ENCODE data around the gene PTGDR2.

Gene PTGDR2

GRCh38 chr11:60845338-60845737, 10.4 kb downstream of the PTGDR2 start:
- H3K4me3 ChIP-seq (ENCODE audit: control insufficient read depth, low read depth, low read length): peak overlapping the region; percentile 75
- DNase-seq (ENCODE audit: low read depth): no peak
- TF ChIP-seq, protein P1, sequence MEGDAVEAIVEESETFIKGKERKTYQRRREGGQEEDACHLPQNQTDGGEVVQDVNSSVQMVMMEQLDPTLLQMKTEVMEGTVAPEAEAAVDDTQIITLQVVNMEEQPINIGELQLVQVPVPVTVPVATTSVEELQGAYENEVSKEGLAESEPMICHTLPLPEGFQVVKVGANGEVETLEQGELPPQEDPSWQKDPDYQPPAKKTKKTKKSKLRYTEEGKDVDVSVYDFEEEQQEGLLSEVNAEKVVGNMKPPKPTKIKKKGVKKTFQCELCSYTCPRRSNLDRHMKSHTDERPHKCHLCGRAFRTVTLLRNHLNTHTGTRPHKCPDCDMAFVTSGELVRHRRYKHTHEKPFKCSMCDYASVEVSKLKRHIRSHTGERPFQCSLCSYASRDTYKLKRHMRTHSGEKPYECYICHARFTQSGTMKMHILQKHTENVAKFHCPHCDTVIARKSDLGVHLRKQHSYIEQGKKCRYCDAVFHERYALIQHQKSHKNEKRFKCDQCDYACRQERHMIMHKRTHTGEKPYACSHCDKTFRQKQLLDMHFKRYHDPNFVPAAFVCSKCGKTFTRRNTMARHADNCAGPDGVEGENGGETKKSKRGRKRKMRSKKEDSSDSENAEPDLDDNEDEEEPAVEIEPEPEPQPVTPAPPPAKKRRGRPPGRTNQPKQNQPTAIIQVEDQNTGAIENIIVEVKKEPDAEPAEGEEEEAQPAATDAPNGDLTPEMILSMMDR (conservative IDR thresholded peaks at IDR 0.05; ENCODE audit: control insufficient read depth, insufficient read depth, low read depth, low read length): no peak

GRCh38 chr11:60844870-60845221, 10.9 kb downstream of the PTGDR2 start:
- TF ChIP-seq, protein P1 (conservative IDR thresholded peaks at IDR 0.05; ENCODE audit: control insufficient read depth, insufficient read depth, low read depth, low read length): no peak

DNA sequence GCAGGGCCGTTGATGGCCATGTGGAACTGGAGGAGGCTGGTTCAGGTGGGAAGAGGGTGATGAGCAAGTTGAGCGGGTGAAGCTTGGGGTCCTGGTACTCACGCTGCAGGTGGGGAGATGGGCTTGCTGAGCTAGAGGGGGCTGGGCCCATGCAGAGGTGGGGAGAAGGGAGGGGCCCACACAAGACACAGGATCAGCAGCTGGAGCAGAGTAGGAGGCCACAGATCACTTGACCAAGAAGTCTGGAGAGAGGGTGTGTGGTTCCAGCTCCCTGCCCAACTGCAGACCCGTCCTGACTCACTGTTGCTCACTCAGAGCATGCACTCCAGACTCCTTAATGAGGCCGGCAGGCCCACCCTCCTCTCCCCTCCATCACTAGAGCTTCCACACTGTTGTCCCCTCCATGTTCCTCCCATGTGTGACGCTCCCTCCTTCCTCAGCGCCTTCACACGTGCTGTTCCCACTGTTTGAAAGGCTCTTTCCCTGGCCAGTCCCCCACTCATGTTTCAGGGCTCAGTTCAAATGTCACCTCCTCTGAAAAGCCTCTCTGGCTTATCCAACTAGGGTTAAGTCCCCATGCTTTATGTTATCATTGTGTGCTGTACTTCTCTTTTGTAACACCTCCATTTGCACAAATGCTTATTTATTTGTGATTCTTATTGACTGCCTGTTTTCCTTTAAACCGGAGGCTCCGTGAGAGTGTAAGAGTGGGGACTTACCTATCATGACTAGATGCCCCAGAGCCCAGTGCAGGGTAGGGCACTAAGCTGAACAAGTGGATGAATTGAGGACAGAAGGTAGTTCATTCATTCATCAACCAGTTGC, 11.5 kb downstream of the PTGDR2 start:
- H3K4me3 ChIP-seq (ENCODE audit: control insufficient read depth, low read depth, low read length): peak overlapping the region; percentile 75
- TF ChIP-seq, protein P1 (conservative IDR thresholded peaks at IDR 0.05; ENCODE audit: control insufficient read depth, insufficient read depth, low read depth, low read length): no peak
- peak; percentile 82 for DNase-seq (ENCODE audit: low read depth)

More at GRCh38 chr11:60844870-60845221, 10.9 kb downstream of the PTGDR2 start:
- DNase-seq (ENCODE audit: low read depth): no peak
- peak overlapping the region; percentile 75 for H3K4me3 ChIP-seq (ENCODE audit: control insufficient read depth, low read depth, low read length)

GRCh38 chr11:60842668-60843600, 12.8 kb downstream of the PTGDR2 start:
- peak; percentile 57 for DNase-seq (ENCODE audit: low read depth)
- TF ChIP-seq, protein P1 (conservative IDR thresholded peaks at IDR 0.05; ENCODE audit: control insufficient read depth, insufficient read depth, low read depth, low read length): no peak
- peak overlapping the region; percentile 75 for H3K4me3 ChIP-seq (ENCODE audit: control insufficient read depth, low read depth, low read length)

DNA sequence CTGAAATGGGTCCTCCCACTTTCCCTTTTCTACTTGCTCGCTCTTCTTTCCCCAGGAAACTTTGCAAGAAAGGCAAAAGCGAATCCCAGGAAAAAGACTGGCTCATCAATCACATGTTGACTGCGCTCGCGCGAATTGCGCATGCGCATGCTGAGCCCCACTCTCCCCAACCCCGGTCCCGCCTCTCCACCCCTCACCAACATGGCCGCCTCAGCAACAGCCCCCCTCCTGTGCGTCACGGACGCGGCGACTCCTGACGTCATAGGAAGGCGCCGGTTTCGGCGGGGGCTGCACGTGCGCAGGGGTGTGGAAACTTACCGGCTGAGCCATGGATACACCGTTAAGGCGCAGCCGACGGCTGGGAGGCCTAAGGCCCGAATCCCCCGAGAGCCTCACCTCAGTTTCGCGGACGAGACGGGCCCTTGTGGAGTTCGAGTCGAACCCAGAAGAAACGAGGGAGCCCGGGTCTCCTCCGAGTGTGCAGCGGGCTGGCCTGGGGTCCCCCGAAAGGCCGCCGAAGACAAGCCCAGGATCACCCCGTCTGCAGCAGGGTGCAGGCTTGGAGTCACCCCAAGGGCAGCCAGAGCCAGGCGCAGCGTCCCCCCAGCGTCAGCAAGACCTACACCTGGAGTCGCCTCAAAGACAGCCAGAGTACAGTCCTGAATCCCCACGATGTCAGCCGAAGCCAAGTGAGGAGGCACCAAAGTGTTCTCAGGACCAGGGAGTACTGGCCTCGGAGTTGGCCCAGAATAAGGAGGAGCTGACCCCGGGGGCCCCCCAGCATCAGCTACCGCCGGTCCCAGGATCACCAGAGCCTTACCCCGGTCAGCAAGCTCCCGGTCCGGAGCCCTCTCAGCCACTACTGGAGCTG, 13.7 kb downstream of the PTGDR2 start, which contains the start of gene CCDC86:
Gene CCDC86, plus strand, starts transcription at position 317 of the 871 bp plus-strand sequence. Its CDS starts 12 bp downstream, at position 329.
- H3K4me3 ChIP-seq (ENCODE audit: control insufficient read depth, low read depth, low read length): peak within 1 kb of the TSS; percentile 75
- TF ChIP-seq, protein P1 (conservative IDR thresholded peaks at IDR 0.05; ENCODE audit: control insufficient read depth, insufficient read depth, low read depth, low read length): no peak
- peak; percentile 96 for DNase-seq (ENCODE audit: low read depth)
